Panc1 (cell line): ENCODE measurements around the gene KCNA3.

Source experiments
- CTCF ChIP-seq: fragments of 450-650 bp; IDR thresholded peaks from 2 replicates; pipeline ENCODE4 v1.5.1; 2017; ENCODE audit warnings: mild to moderate bottlenecking
- POLR2AphosphoS5 ChIP-seq: IDR thresholded peaks from 2 replicates; pipeline ENCODE4 v1.6.1; 2012; ENCODE audit warnings: mild to moderate bottlenecking, low read depth, low read length, moderate library complexity
- REST ChIP-seq, 2 experiments: IDR thresholded peaks; 2 replicates each; pipeline ENCODE4 v1.6.1; 2011 to 2012; ENCODE audit warnings: low read depth in 2 of 2, control low read depth in 1 of 2, low read length in 1 of 2, mild to moderate bottlenecking in 1 of 2, moderate library complexity in 1 of 2; ENCODE audit not compliant: insufficient read depth in 1 of 2
- TCF7L2 ChIP-seq: IDR thresholded peaks from 2 replicates; pipeline ENCODE4 v1.6.1; 2011; ENCODE audit warnings: mild to moderate bottlenecking, low read depth, low read length, inconsistent platforms

GRCh38 chr1:110672753-110673108 lies 2.0 kb downstream of the KCNA3 start:
- TF ChIP-seq REST (IDR thresholded peaks at IDR 0.05; ENCODE audit: insufficient read depth in 1 of 2, low read depth in 2 of 2, low read length in 1 of 2), result no peak
- no peak for TF ChIP-seq CTCF
- TF ChIP-seq TCF7L2, result no peak
- TF ChIP-seq POLR2AphosphoS5, result no peak
